ENCODE measurements around the gene CHMP3. TPM values are rescaled to one million over a fixed set of nuclear protein-coding genes. Genes with fewer than 3 reads are reported as not detected.
A peak's percentile ranks its signal among the peaks of the same experiment; 100 is the strongest.

Gene CHMP3
- total and polyA plus RNA-seq, 2 donors (not counting 1 experiment from before 2014, with no cell fraction given): 73.3 to 161 TPM

DNA sequence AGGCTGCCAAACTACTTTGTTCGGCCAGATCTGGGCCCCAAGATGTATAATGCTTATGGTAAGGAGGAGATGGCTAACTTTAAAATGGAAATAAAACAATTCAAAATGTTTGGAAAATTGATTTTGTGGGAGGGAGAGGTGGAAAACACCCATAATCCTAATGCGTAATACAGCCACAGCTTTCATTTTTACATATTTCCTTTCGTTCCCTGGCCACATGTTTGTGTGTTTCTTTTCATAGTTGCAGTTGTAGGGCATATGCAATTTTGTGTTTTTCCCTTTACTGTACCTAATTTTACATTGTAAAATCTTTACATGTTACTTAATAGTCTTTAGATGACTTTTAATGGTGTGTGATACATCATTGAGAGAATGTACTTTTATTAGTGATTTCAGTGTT is 77.4 kb downstream of the CHMP3 start:
- TF ChIP-seq CTCF (conservative IDR thresholded peaks at IDR 0.05 in 1 of 2, IDR thresholded peaks at IDR 0.05 in 1 of 2; ENCODE audit: low read depth in 1 of 2, low read length in 2 of 2) (no peak), EZH2 (IDR thresholded peaks at IDR 0.05; ENCODE audit: low read length, missing control alignments) (no peak)
- Histone ChIP-seq H2AFZ (ENCODE audit: low read length) (no peak overlapping the region), H3K27ac (ENCODE audit: insufficient read depth, low read length) (no peak overlapping the region), H3K4me1 (ENCODE audit: control insufficient read depth, extremely low read depth, insufficient read depth, low read length) (no peaks in the 10 kb centered on the region), H3K4me3 (replicated peaks in 1 of 4; ENCODE audit: control extremely low read depth in 1 of 4, insufficient read depth in 1 of 4, low read depth in 3 of 4, low read length in 4 of 4) (no peak overlapping the region), H3K27me3 (ENCODE audit: control insufficient read depth, insufficient read depth, low read length) (no peaks in the 10 kb centered on the region), H4K20me1 (ENCODE audit: control insufficient read depth, extremely low read depth, insufficient read depth, low read length) (no peaks in the 10 kb centered on the region), H3K9me3 (ENCODE audit: control insufficient read depth, insufficient read depth, low read depth, low read length) (no peaks in the 10 kb centered on the region), H3K9ac (ENCODE audit: insufficient read depth, low read length) (no peak overlapping the region), H3K4me2 (ENCODE audit: extremely low read depth, insufficient read depth, low read length) (no peak overlapping the region), H3K79me2 (ENCODE audit: control insufficient read depth, insufficient read depth, low read length) (no peaks in the 10 kb centered on the region), H3K36me3 (ENCODE audit: control insufficient read depth, insufficient read depth, low read length) (peaks cover 23% of the 10 kb centered on the region)
- DNase-seq (ENCODE audit: low read depth in 2 of 2): no peak

- no peak overlapping the region for H3K9ac ChIP-seq (ENCODE audit: insufficient read depth, low read length)
- no peaks in the 10 kb centered on the region for H4K20me1 ChIP-seq (ENCODE audit: control insufficient read depth, extremely low read depth, insufficient read depth, low read length)
- H3K4me2 ChIP-seq (ENCODE audit: extremely low read depth, insufficient read depth, low read length): no peak overlapping the region
- no peak overlapping the region for H3K4me3 ChIP-seq (replicated peaks in 1 of 4; ENCODE audit: control extremely low read depth in 1 of 4, insufficient read depth in 1 of 4, low read depth in 3 of 4, low read length in 4 of 4)
- TF ChIP-seq CTCF (conservative IDR thresholded peaks at IDR 0.05 in 1 of 2, IDR thresholded peaks at IDR 0.05 in 1 of 2; ENCODE audit: low read depth in 1 of 2, low read length in 2 of 2) (no peak), EZH2 (IDR thresholded peaks at IDR 0.05; ENCODE audit: low read length, missing control alignments) (no peak)
- no peak overlapping the region for H2AFZ ChIP-seq (ENCODE audit: low read length)
- no peak overlapping the region for H3K27ac ChIP-seq (ENCODE audit: insufficient read depth, low read length)
- no peaks in the 10 kb centered on the region for H3K4me1 ChIP-seq (ENCODE audit: control insufficient read depth, extremely low read depth, insufficient read depth, low read length)
- H3K27me3 ChIP-seq (ENCODE audit: control insufficient read depth, insufficient read depth, low read length): no peaks in the 10 kb centered on the region
- H3K9me3 ChIP-seq (ENCODE audit: control insufficient read depth, insufficient read depth, low read depth, low read length): no peaks in the 10 kb centered on the region
- no peaks in the 10 kb centered on the region for H3K79me2 ChIP-seq (ENCODE audit: control insufficient read depth, insufficient read depth, low read length)
- H3K36me3 ChIP-seq (ENCODE audit: control insufficient read depth, insufficient read depth, low read length): peaks cover 24% of the 10 kb centered on the region
- DNase-seq (ENCODE audit: low read depth in 2 of 2): peak in 1 of 2 donors; percentile 41
These were observed 78.1 kb downstream of the CHMP3 start for GRCh38 chr2:86485103-86485502.

GRCh38 chr2:86484385-86484784 is 78.9 kb downstream of the CHMP3 start:
- Histone ChIP-seq H3K9me3 (ENCODE audit: control insufficient read depth, insufficient read depth, low read depth, low read length) (no peaks in the 10 kb centered on the region), H3K36me3 (ENCODE audit: control insufficient read depth, insufficient read depth, low read length) (peaks cover 18% of the 10 kb centered on the region), H2AFZ (ENCODE audit: low read length) (no peak overlapping the region), H3K4me1 (ENCODE audit: control insufficient read depth, extremely low read depth, insufficient read depth, low read length) (no peaks in the 10 kb centered on the region), H3K4me2 (ENCODE audit: extremely low read depth, insufficient read depth, low read length) (no peak overlapping the region), H3K4me3 (replicated peaks in 1 of 4; ENCODE audit: control extremely low read depth in 1 of 4, insufficient read depth in 1 of 4, low read depth in 3 of 4, low read length in 4 of 4) (no peak overlapping the region), H4K20me1 (ENCODE audit: control insufficient read depth, extremely low read depth, insufficient read depth, low read length) (no peaks in the 10 kb centered on the region), H3K27ac (ENCODE audit: insufficient read depth, low read length) (no peak overlapping the region), H3K27me3 (ENCODE audit: control insufficient read depth, insufficient read depth, low read length) (no peaks in the 10 kb centered on the region), H3K9ac (ENCODE audit: insufficient read depth, low read length) (no peak overlapping the region), H3K79me2 (ENCODE audit: control insufficient read depth, insufficient read depth, low read length) (no peaks in the 10 kb centered on the region)
- TF ChIP-seq CTCF (conservative IDR thresholded peaks at IDR 0.05 in 1 of 2, IDR thresholded peaks at IDR 0.05 in 1 of 2; ENCODE audit: low read depth in 1 of 2, low read length in 2 of 2): no peak
- TF ChIP-seq EZH2 (IDR thresholded peaks at IDR 0.05; ENCODE audit: low read length, missing control alignments): no peak
- DNase-seq (ENCODE audit: low read depth in 2 of 2): no peak
